Spleen (tissue), 13 donors: ENCODE measurements around the gene INO80D. TPM values are rescaled to one million over a fixed set of nuclear protein-coding genes. Genes with fewer than 3 reads are reported as not detected.
"Not testable (repeated sequence)": the region's sequence is repeated elsewhere in the genome, so short reads cannot be mapped to it uniquely, and the experiment has no call there.

Experiments
- DNase-seq: peaks from one replicate; pipeline ENCODE4 v3.0.0-alpha.2; 2020
- H3K27ac ChIP-seq, 8 donors: fragments of 200-600 bp; sonication (generic) in 7 of 8; 1 replicate in 4 of 8; 2 replicates in 4 of 8; pipeline versions ENCODE4 v1.5.0 to v1.8.0; 2016 to 2021; ENCODE audit warnings: inconsistent platforms in 4 of 8, mild to moderate bottlenecking in 4 of 8, moderate library complexity in 1 of 8
- H3K27me3 ChIP-seq, 7 donors: fragments of 200-600 bp; sonication (generic) in 6 of 7; replicated peaks in 1 of 7; 1 replicate in 4 of 7; 2 replicates in 3 of 7; pipeline versions ENCODE4 v1.5.0 to v1.8.0; 2016 to 2021; ENCODE audit warnings: inconsistent platforms in 3 of 7, mild to moderate bottlenecking in 1 of 7
- H3K36me3 ChIP-seq, 6 donors: fragments of 200-600 bp; sonication (generic) in 5 of 6; 1 replicate in 4 of 6; 2 replicates in 2 of 6; pipeline versions ENCODE4 v1.5.0 to v1.8.0; 2016 to 2021; ENCODE audit warnings: inconsistent platforms in 2 of 6
- H3K4me1 ChIP-seq, 6 donors: fragments of 200-600 bp; sonication (generic) in 5 of 6; 1 replicate in 3 of 6; 2 replicates in 3 of 6; pipeline versions ENCODE4 v1.5.0 to v1.8.0; 2016 to 2021; ENCODE audit warnings: inconsistent platforms in 3 of 6
- H3K4me3 ChIP-seq, 8 donors: fragments of 200-600 bp; sonication (generic) in 7 of 8; 1 replicate in 4 of 8; 2 replicates in 4 of 8; pipeline versions ENCODE4 v1.5.0 to v1.8.0; 2016 to 2021; ENCODE audit warnings: inconsistent platforms in 4 of 8, mild to moderate bottlenecking in 4 of 8, moderate library complexity in 2 of 8
- H3K9me3 ChIP-seq, 8 donors: fragments of 200-600 bp; sonication (generic) in 7 of 8; 1 replicate in 4 of 8; 2 replicates in 4 of 8; pipeline versions ENCODE4 v1.5.0 to v1.8.0; 2016 to 2021; ENCODE audit warnings: inconsistent platforms in 4 of 8
- CTCF ChIP-seq, 11 experiments: fragments of 200-600 bp in 7 of 11; fragments of 450-650 bp in 4 of 11; sonication (generic) in 4 of 11; IDR thresholded peaks in 8 of 11; conservative IDR thresholded peaks in 3 of 11; 1 replicate in 7 of 11; 2 replicates in 4 of 11; pipeline versions ENCODE4 v1.4.0 to v1.8.0; 2016 to 2021; ENCODE audit warnings: antibody characterized with exemption in 11 of 11, inconsistent platforms in 4 of 11, mild to moderate bottlenecking in 1 of 11
- POLR2A ChIP-seq, 3 donors: fragments of 450-650 bp; IDR thresholded peaks; one replicate each; pipeline ENCODE4 v1.5.1; 2017; ENCODE audit warnings: antibody characterized with exemption in 3 of 3, mild to moderate bottlenecking in 1 of 3
- POLR2AphosphoS5 ChIP-seq, 3 donors: sonication (generic); formaldehyde crosslinking; IDR thresholded peaks; one replicate each; pipeline ENCODE4 v1.5.1; 2017; ENCODE audit warnings: antibody characterized with exemption in 3 of 3
- whole genome bisulfite sequencing, 5 donors: extraction: QIAGEN DNeasy Blood & Tissue Kit in 3 of 5; methylation state at CpG; one replicate each; pipeline versions ENCODE4 v1.1.5 to v1.1.7; 2013 to 2018; 5-methylcytosine and 5-hydroxymethylcytosine counted together
- intact Hi-C: fragments of 100-400 bp; cut with DNase I; formaldehyde crosslinking; loops from one replicate; pipeline ENCODE4 v1.15.0; 2023; ENCODE audit warnings: low total_unique reads
- long read RNA-seq, 2 donors: transcript quantifications; one replicate each; lab custom pipeline, GENCODE V29; 2026
- polyA plus RNA-seq, 3 donors: library from polyadenylated mRNA; stranded (reverse); fragments of 200-250 nt; gene quantifications; one replicate each; pipeline ENCODE4 v1.2.1, GENCODE V29; 2013
- total RNA-seq, 7 donors: library from RNA; depleted of rRNA in 3 of 7; stranded (reverse); fragments of >200 nt in 3 of 7; fragmentation: NEBNext Ultra II Directional in 4 of 7; extraction: Animal tissue kit (Norgen Biotek cat#: 25700) in 4 of 7; gene quantifications; one replicate each; pipeline versions ENCODE4 v1.1.0 to v1.2.1, GENCODE V29; 2016 to 2021
- donor health status: healthy with polysubstance abuse.
- donor health status: DM: no; HTN: no; CAD: no; lungs with moderate emphysema.
- donor health status: DM: no; HTN: no; CAD: no.
- donor health status: Bipolar disorder and iron deficiency.
- donor health status: healthy.
- donor health status: DM: no; HTN: no; CAD: no.
- donor health status: DM: yes; HTN: yes; CAD: no.

The INO80D gene
- total RNA-seq = 10 to 100 TPM; 23.9 to 39.8 (median 33.2) TPM
- polyA plus RNA-seq = 1 to 10 TPM; 1.6 to 2.7 (median 2.0) TPM
- long read RNA-seq, donor 1, full-length matches to known transcripts = 1 of 1 reads
- long read RNA-seq, donor 1, partial matches to known transcripts = 0 of 1 reads
- long read RNA-seq, donor 1, other reads (novel, unspliced or antisense) = 0 of 1 reads
- long read RNA-seq, donor 2 = 0 reads

- peak within 1 kb of the TSS; percentile 60 to 80 (median 64) for H3K4me3 ChIP-seq
- DNase-seq = peak; percentile 93
- intact Hi-C loops = loop anchor here (10.0 kb wide), 1 partner anchor 69 kb away; the partner anchor contains the start of genes EEF1B2 and NDUFS1
- no peaks in the 10 kb centered on the region for H3K27me3 ChIP-seq
- peaks cover 13 to 71% (median 41%) of the 10 kb centered on the region in 6 donors for H3K4me1 ChIP-seq
- peak within 1 kb of the TSS; percentile 95 to 99 (median 98) for H3K27ac ChIP-seq
- H3K9me3 ChIP-seq = no peaks in the 10 kb centered on the region
- TF ChIP-seq CTCF (IDR thresholded peaks at IDR 0.05 in 8 of 11, conservative IDR thresholded peaks at IDR 0.05 in 3 of 11) (peak in 10 of 11 experiments; percentile 36 to 73 (median 61)), POLR2A (IDR thresholded peaks at IDR 0.05) (peak in 1 of 3 donors; percentile 53), POLR2AphosphoS5 (IDR thresholded peaks at IDR 0.05) (peak; percentile 64 to 85 (median 83))
- peaks cover 0 to 15% (median 0%) of the 10 kb centered on the region in 6 donors for H3K36me3 ChIP-seq
- 0 to 1% (median 0%) methylated on average over 22 to 39 of the region's 39 CpGs for WGBS, 5 donors
Observed at GRCh38 chr2:206085742-206086445, at the start of gene INO80D. Gene INO80D (minus strand): TSS chr2:206086174. CDS start chr2:206063016, 23,158 bp downstream.

GRCh38 chr2:206127656-206128055, 41.7 kb upstream of the INO80D start:
- Histone ChIP-seq H3K27ac (no peak overlapping the region), H3K4me1 (no peaks in the 10 kb centered on the region), H3K36me3 (peaks cover 4 to 100% (median 95%) of the 10 kb centered on the region in 6 donors), H3K27me3 (no peaks in the 10 kb centered on the region), H3K4me3 (no peak overlapping the region), H3K9me3 (no peaks in the 10 kb centered on the region)
- TF ChIP-seq POLR2A (IDR thresholded peaks at IDR 0.05) (no peak), CTCF (IDR thresholded peaks at IDR 0.05 in 8 of 11, conservative IDR thresholded peaks at IDR 0.05 in 3 of 11) (no peak), POLR2AphosphoS5 (IDR thresholded peaks at IDR 0.05) (no peak)
- intact Hi-C loops = no loop called here
- no peak for DNase-seq

GRCh38 chr2:206125901-206126300, 39.9 kb upstream of the INO80D start:
- Histone ChIP-seq H3K27me3 (no peaks in the 10 kb centered on the region), H3K27ac (no peak overlapping the region), H3K9me3 (peaks cover 0 to 10% (median 7%) of the 10 kb centered on the region in 8 donors), H3K4me3 (no peak overlapping the region), H3K36me3 (peaks cover 4 to 100% (median 96%) of the 10 kb centered on the region in 6 donors), H3K4me1 (no peaks in the 10 kb centered on the region)
- no peak for DNase-seq
- no peak for TF ChIP-seq POLR2AphosphoS5 (IDR thresholded peaks at IDR 0.05)
- TF ChIP-seq CTCF (IDR thresholded peaks at IDR 0.05 in 8 of 11, conservative IDR thresholded peaks at IDR 0.05 in 3 of 11) = no peak
- no peak for TF ChIP-seq POLR2A (IDR thresholded peaks at IDR 0.05)
- intact Hi-C loops = no loop called here

GRCh38 chr2:206122569-206122968, 36.6 kb upstream of the INO80D start:
- WGBS, 5 donors = 97 to 100% (median 99%) methylated on average over 3 of the region's 3 CpGs
- H3K27me3 ChIP-seq, H3K4me3 ChIP-seq, DNase-seq, H3K27ac ChIP-seq, H3K4me1 ChIP-seq, intact Hi-C loops: not testable (repeated sequence)
- peaks cover 0 to 17% (median 16%) of the 10 kb centered on the region in 8 donors for H3K9me3 ChIP-seq
- H3K36me3 ChIP-seq = peaks cover 5 to 97% (median 80%) of the 10 kb centered on the region in 6 donors
